ENCODE results near the gene GPC6. TPM values are rescaled to one million over a fixed set of nuclear protein-coding genes. Genes with fewer than 3 reads are reported as not detected.

The GPC6 gene
- total and polyA plus RNA-seq, 4 donors = 5.9 to 29.1 (median 18.2) TPM

GRCh38 chr13:93264876-93265275, 38.3 kb downstream of the GPC6 start:
- Histone ChIP-seq H3K4me3 (ENCODE audit: low read depth in 1 of 3, low read length in 3 of 3) (no peak overlapping the region), H3K9ac (ENCODE audit: low read depth in 1 of 2, low read length in 2 of 2) (no peak overlapping the region), H3K4me1 (ENCODE audit: control insufficient read depth in 4 of 4, insufficient read depth in 4 of 4, low read length in 3 of 4) (peaks cover 0 to 7% (median under 1%) of the 10 kb centered on the region in 4 donors), H3K9me3 (ENCODE audit: control insufficient read depth in 4 of 4, low read length in 3 of 4) (no peaks in the 10 kb centered on the region), H3K27me3 (ENCODE audit: control insufficient read depth in 4 of 4, insufficient read depth in 4 of 4, low read length in 3 of 4) (no peaks in the 10 kb centered on the region), H3K27ac (ENCODE audit: low read depth in 1 of 2, low read length in 2 of 2) (no peak overlapping the region), H3K36me3 (ENCODE audit: control insufficient read depth in 4 of 4, insufficient read depth in 3 of 4, low read depth in 1 of 4, low read length in 3 of 4) (no peaks in the 10 kb centered on the region)
- no peak for DNase-seq (ENCODE audit: low spot score)
- TF ChIP-seq EGR1 (IDR thresholded peaks at IDR 0.05; ENCODE audit: low read depth in 2 of 2) (no peak), HNF4G (IDR thresholded peaks at IDR 0.05) (no peak), ZBTB33 (IDR thresholded peaks at IDR 0.05) (no peak), JUND (IDR thresholded peaks at IDR 0.05) (no peak), GABPA (IDR thresholded peaks at IDR 0.05 in 1 of 2, conservative IDR thresholded peaks at IDR 0.05 in 1 of 2) (no peak), FOXA1 (IDR thresholded peaks at IDR 0.05) (no peak), YY1 (IDR thresholded peaks at IDR 0.05) (no peak), RAD21 (IDR thresholded peaks at IDR 0.05) (no peak), REST (IDR thresholded peaks at IDR 0.05) (no peak), TAF1 (conservative IDR thresholded peaks at IDR 0.05) (no peak), NR2F2 (IDR thresholded peaks at IDR 0.05) (no peak), RXRA (IDR thresholded peaks at IDR 0.05) (no peak), FOXA2 (IDR thresholded peaks at IDR 0.05) (no peak), SP1 (IDR thresholded peaks at IDR 0.05) (no peak), CTCF (IDR thresholded peaks at IDR 0.05; ENCODE audit: low read depth, low read length, missing input control) (no peak), MAX (IDR thresholded peaks at IDR 0.05) (no peak), HNF4A (conservative IDR thresholded peaks at IDR 0.05) (no peak)
- 96% methylated on average over 2 of the region's 2 CpGs for WGBS

GRCh38 chr13:93265800-93266199, 39.2 kb downstream of the GPC6 start:
- no peak overlapping the region for H3K9ac ChIP-seq (ENCODE audit: low read depth in 1 of 2, low read length in 2 of 2)
- 90% methylated on average over 5 of the region's 5 CpGs for WGBS
- peaks cover 0 to 12% (median 5%) of the 10 kb centered on the region in 4 donors for H3K4me1 ChIP-seq (ENCODE audit: control insufficient read depth in 4 of 4, insufficient read depth in 4 of 4, low read length in 3 of 4)
- H3K36me3 ChIP-seq (ENCODE audit: control insufficient read depth in 4 of 4, insufficient read depth in 3 of 4, low read depth in 1 of 4, low read length in 3 of 4) = no peaks in the 10 kb centered on the region
- no peak overlapping the region for H3K4me3 ChIP-seq (ENCODE audit: low read depth in 1 of 3, low read length in 3 of 3)
- H3K9me3 ChIP-seq (ENCODE audit: control insufficient read depth in 4 of 4, low read length in 3 of 4) = no peaks in the 10 kb centered on the region
- TF ChIP-seq REST (IDR thresholded peaks at IDR 0.05) = no peak
- no peak for TF ChIP-seq ATF3 (IDR thresholded peaks at IDR 0.05)
- no peak for TF ChIP-seq FOXA2 (IDR thresholded peaks at IDR 0.05)
- TF ChIP-seq JUND (IDR thresholded peaks at IDR 0.05) = no peak
- no peak for TF ChIP-seq HNF4A (conservative IDR thresholded peaks at IDR 0.05)
- no peaks in the 10 kb centered on the region for H3K27me3 ChIP-seq (ENCODE audit: control insufficient read depth in 4 of 4, insufficient read depth in 4 of 4, low read length in 3 of 4)
- no peak for DNase-seq (ENCODE audit: low spot score)
- no peak overlapping the region for H3K27ac ChIP-seq (ENCODE audit: low read depth in 1 of 2, low read length in 2 of 2)

Data from liver (tissue), 9 donors.